Karpas-422 (cell line): Measurements from ENCODE around the gene CNTN1. TPM values are rescaled to one million over a fixed set of nuclear protein-coding genes. Genes with fewer than 3 reads are reported as not detected.

ENCODE experiments used
- DNase-seq: peaks from one replicate; pipeline ENCODE4 v3.0.0-alpha.2; 2015
- H2AFZ ChIP-seq: fragments of 200-600 bp; sonication (generic); 2 replicates; pipeline ENCODE4 v1.6.1; 2014; ENCODE audit warnings: antibody characterized with exemption, low read length, mixed read lengths
- H3K27ac ChIP-seq: fragments of 200-600 bp; sonication (generic); 2 replicates; pipeline ENCODE4 v1.5.1; 2014; ENCODE audit warnings: mild to moderate bottlenecking, low read length, moderate library complexity
- H3K27me3 ChIP-seq: fragments of 200-600 bp; sonication (generic); 2 replicates; pipeline ENCODE4 v1.6.1; 2014; ENCODE audit warnings: low read length, mixed read lengths
- H3K36me3 ChIP-seq: fragments of 200-600 bp; sonication (generic); 2 replicates; pipeline ENCODE4 v1.6.1; 2014; ENCODE audit warnings: low read length, mixed read lengths; ENCODE audit not compliant: insufficient read depth
- H3K4me1 ChIP-seq: fragments of 200-600 bp; sonication (generic); 2 replicates; pipeline ENCODE4 v1.6.1; 2014; ENCODE audit warnings: mild to moderate bottlenecking, low read length, mixed read lengths
- H3K4me2 ChIP-seq: fragments of 200-600 bp; sonication (generic); 2 replicates; pipeline ENCODE4 v1.6.1; 2014; ENCODE audit warnings: low read length, low read depth, mild to moderate bottlenecking; ENCODE audit not compliant: poor library complexity, severe bottlenecking
- H3K4me3 ChIP-seq: fragments of 200-600 bp; sonication (generic); 2 replicates; pipeline ENCODE4 v1.5.1; 2014; ENCODE audit warnings: mild to moderate bottlenecking, antibody characterized with exemption, low read length, mixed read lengths
- H3K79me2 ChIP-seq: fragments of 200-600 bp; sonication (generic); 2 replicates; pipeline ENCODE4 v1.6.1; 2014; ENCODE audit warnings: mild to moderate bottlenecking, low read length, mixed read lengths
- H3K9ac ChIP-seq: fragments of 200-600 bp; sonication (generic); 2 replicates; pipeline ENCODE4 v1.6.0; 2014; ENCODE audit warnings: low read length
- H3K9me2 ChIP-seq: fragments of 200-600 bp; sonication (generic), shearing (Covaris generic); replicated peaks from 2 replicates; pipeline ENCODE4 v1.6.0; 2014; ENCODE audit warnings: mild to moderate bottlenecking, low read length, moderate library complexity; ENCODE audit not compliant: insufficient read depth
- H3K9me3 ChIP-seq: fragments of 300-700, 200-600 bp; sonication (generic); 2 replicates; pipeline ENCODE4 v1.6.1; 2014; ENCODE audit warnings: low read length, mixed read lengths
- H4K20me1 ChIP-seq: fragments of 200-600 bp; sonication (generic); 2 replicates; pipeline ENCODE4 v1.6.1; 2014; ENCODE audit warnings: mild to moderate bottlenecking, antibody characterized with exemption, low read length, low read depth; ENCODE audit not compliant: insufficient read depth
- total RNA-seq: library from RNA; depleted of rRNA; stranded (reverse); fragments of >200 nt; shearing (Covaris generic); gene quantifications from 2 replicates; pipeline ENCODE4 v1.2.3, GENCODE V29; 2014; ENCODE audit warnings: low replicate concordance

Gene CNTN1
- total RNA-seq, 1 experiment from 2014 or later, result not detected

- peak; percentile 64 for DNase-seq
- Histone ChIP-seq H2AFZ (no peak overlapping the region), H3K4me3 (no peak overlapping the region), H3K9me2 (no peaks in the 10 kb centered on the region), H3K9ac (no peak overlapping the region), H3K79me2 (no peaks in the 10 kb centered on the region), H3K36me3 (no peaks in the 10 kb centered on the region), H3K4me2 (no peak overlapping the region), H4K20me1 (no peaks in the 10 kb centered on the region), H3K27ac (no peak overlapping the region), H3K9me3 (no peaks in the 10 kb centered on the region), H3K4me1 (peaks cover 13% of the 10 kb centered on the region), H3K27me3 (no peaks in the 10 kb centered on the region)
Observed at GRCh38 chr12:40921563-40922163, 229.4 kb downstream of the CNTN1 start.

DNA sequence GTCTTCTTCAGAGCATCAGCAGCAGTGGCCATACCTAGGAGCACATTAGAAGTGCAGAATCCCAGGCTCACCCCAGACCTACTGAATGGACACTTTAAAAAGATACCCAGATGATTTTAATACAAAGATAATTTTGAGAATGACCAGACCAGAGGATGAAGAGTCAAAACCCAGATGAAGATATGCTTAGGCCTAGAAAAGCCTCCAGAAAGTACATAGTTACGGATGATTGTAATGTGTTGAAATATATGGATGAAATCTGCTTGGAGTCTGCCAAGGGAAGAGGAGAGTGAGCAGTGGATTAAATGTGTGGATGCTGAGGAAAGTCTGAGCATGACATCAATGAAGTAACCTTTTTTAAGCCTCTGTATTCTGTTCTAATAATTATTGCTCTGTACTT, 245.7 kb downstream of the CNTN1 start:
- Histone ChIP-seq H3K4me2 (no peak overlapping the region), H3K4me1 (no peaks in the 10 kb centered on the region), H3K9me3 (no peaks in the 10 kb centered on the region), H3K9me2 (no peaks in the 10 kb centered on the region), H3K27me3 (no peaks in the 10 kb centered on the region), H3K9ac (no peak overlapping the region), H2AFZ (no peak overlapping the region), H3K4me3 (no peak overlapping the region), H3K36me3 (no peaks in the 10 kb centered on the region), H3K79me2 (no peaks in the 10 kb centered on the region), H4K20me1 (no peaks in the 10 kb centered on the region), H3K27ac (no peak overlapping the region)
- DNase-seq, result no peak

GRCh38 chr12:40942326-40942725, 250.1 kb downstream of the CNTN1 start:
- Histone ChIP-seq H3K36me3 (no peaks in the 10 kb centered on the region), H3K4me3 (no peak overlapping the region), H3K9me3 (no peaks in the 10 kb centered on the region), H4K20me1 (no peaks in the 10 kb centered on the region), H3K79me2 (no peaks in the 10 kb centered on the region), H3K9me2 (no peaks in the 10 kb centered on the region), H3K27me3 (no peaks in the 10 kb centered on the region), H3K9ac (no peak overlapping the region), H3K4me1 (peaks cover 3% of the 10 kb centered on the region; the same call in 1 of the 2 replicates), H3K4me2 (no peak overlapping the region), H2AFZ (no peak overlapping the region), H3K27ac (no peak overlapping the region)
- no peak for DNase-seq

DNA sequence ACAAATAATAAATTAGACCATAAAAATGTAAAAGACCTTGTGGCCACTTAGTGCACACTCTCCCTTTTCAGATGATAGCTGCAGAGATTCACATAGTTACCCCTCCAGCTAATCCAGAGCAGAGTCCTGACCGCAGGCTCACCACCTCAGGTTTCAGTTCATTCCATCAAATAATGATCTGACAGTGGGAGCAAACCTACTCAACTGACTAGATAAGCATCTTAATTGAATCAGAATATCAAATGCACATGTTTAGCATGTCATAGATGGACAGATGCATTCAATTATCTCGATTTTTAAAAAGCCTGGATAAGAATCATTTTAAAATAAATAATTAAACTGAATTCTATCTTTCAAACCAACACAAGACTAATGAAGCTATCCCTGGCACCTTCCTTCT, 253.5 kb downstream of the CNTN1 start:
- Histone ChIP-seq H3K4me3 (no peak overlapping the region), H3K79me2 (no peaks in the 10 kb centered on the region), H2AFZ (no peak overlapping the region), H3K27ac (no peak overlapping the region), H3K9me2 (no peaks in the 10 kb centered on the region), H3K27me3 (no peaks in the 10 kb centered on the region), H3K9me3 (no peaks in the 10 kb centered on the region), H4K20me1 (no peaks in the 10 kb centered on the region), H3K36me3 (no peaks in the 10 kb centered on the region), H3K4me2 (no peak overlapping the region), H3K9ac (no peak overlapping the region), H3K4me1 (peaks cover 10% of the 10 kb centered on the region)
- no peak for DNase-seq

GRCh38 chr12:40946612-40947194, 254.5 kb downstream of the CNTN1 start:
- Histone ChIP-seq H2AFZ (no peak overlapping the region), H3K27ac (no peak overlapping the region), H3K79me2 (no peaks in the 10 kb centered on the region), H3K27me3 (no peaks in the 10 kb centered on the region), H3K9ac (no peak overlapping the region), H3K36me3 (no peaks in the 10 kb centered on the region), H3K9me3 (no peaks in the 10 kb centered on the region), H4K20me1 (no peaks in the 10 kb centered on the region), H3K4me3 (no peak overlapping the region), H3K4me1 (peaks cover 10% of the 10 kb centered on the region), H3K4me2 (no peak overlapping the region), H3K9me2 (no peaks in the 10 kb centered on the region)
- peak; percentile 79 for DNase-seq

GRCh38 chr12:40947797-40948196, 255.6 kb downstream of the CNTN1 start:
- no peaks in the 10 kb centered on the region for H4K20me1 ChIP-seq
- H3K4me2 ChIP-seq, result no peak overlapping the region
- H3K36me3 ChIP-seq, result no peaks in the 10 kb centered on the region
- no peak overlapping the region for H3K27ac ChIP-seq
- no peaks in the 10 kb centered on the region for H3K27me3 ChIP-seq
- DNase-seq, result no peak
- H3K4me3 ChIP-seq, result no peak overlapping the region
- no peak overlapping the region for H2AFZ ChIP-seq
- no peak overlapping the region for H3K9ac ChIP-seq
- no peaks in the 10 kb centered on the region for H3K79me2 ChIP-seq
- H3K9me2 ChIP-seq, result no peaks in the 10 kb centered on the region
- no peaks in the 10 kb centered on the region for H3K9me3 ChIP-seq
- peaks cover 12% of the 10 kb centered on the region for H3K4me1 ChIP-seq

- no peak overlapping the region for H3K27ac ChIP-seq
- H3K4me2 ChIP-seq, result no peak overlapping the region
- H3K4me1 ChIP-seq, result peaks cover 5% of the 10 kb centered on the region; the same call in 1 of the 2 replicates
- no peak overlapping the region for H3K4me3 ChIP-seq
- no peaks in the 10 kb centered on the region for H3K9me2 ChIP-seq
- H3K36me3 ChIP-seq, result no peaks in the 10 kb centered on the region
- H3K79me2 ChIP-seq, result no peaks in the 10 kb centered on the region
- no peak overlapping the region for H3K9ac ChIP-seq
- no peaks in the 10 kb centered on the region for H3K9me3 ChIP-seq
- no peaks in the 10 kb centered on the region for H4K20me1 ChIP-seq
- DNase-seq, result no peak
- no peaks in the 10 kb centered on the region for H3K27me3 ChIP-seq
- H2AFZ ChIP-seq, result 0 out of 2 replicates have a peak overlapping the region, but pooled peaks have one; percentile 3
Observed at GRCh38 chr12:40953076-40953475, 260.8 kb downstream of the CNTN1 start.

- H3K9ac ChIP-seq, result no peak overlapping the region
Observed at GRCh38 chr12:40957417-40957816, 265.2 kb downstream of the CNTN1 start.

More at GRCh38 chr12:40957417-40957816, 265.2 kb downstream of the CNTN1 start:
- Histone ChIP-seq H3K9me2 (no peaks in the 10 kb centered on the region), H3K36me3 (no peaks in the 10 kb centered on the region), H3K9me3 (no peaks in the 10 kb centered on the region), H3K27ac (no peak overlapping the region), H3K27me3 (no peaks in the 10 kb centered on the region), H4K20me1 (no peaks in the 10 kb centered on the region), H3K4me2 (no peak overlapping the region), H3K79me2 (no peaks in the 10 kb centered on the region), H3K4me1 (peaks cover under 1% of the 10 kb centered on the region; the same call in 1 of the 2 replicates), H3K4me3 (no peak overlapping the region), H2AFZ (no peak overlapping the region)
- DNase-seq, result no peak
